Measurements from ENCODE around the gene ORC6.

DNA sequence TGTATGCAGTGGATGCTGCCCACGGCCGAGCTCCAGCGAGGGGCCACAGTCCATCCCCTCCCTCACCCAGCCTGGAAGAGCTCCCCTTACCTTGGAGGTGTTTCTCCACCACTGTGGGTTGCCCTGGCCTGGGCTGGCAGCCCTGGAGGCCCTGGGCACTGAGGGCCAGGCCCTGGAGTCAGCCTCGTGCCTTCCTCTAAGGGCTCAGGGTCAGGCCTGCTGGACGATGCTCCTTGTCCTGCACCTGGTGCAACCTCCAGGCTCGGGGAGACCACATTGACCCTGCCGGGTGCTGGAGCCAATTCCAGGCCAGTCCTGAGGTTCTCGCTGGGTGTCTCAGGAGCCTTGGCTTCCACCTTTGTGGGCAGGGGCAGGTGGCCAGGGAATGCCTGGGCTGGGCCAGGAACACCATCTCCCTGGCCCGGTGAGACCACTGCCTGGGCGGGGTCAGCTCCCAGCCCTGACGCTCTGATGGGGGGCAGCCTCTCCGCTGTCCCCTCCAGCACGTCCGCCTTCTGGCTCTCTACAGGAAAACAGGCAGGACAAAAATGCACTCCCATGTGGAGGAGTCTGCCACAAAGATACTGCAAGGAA lies 48.3 kb downstream of the ORC6 start:
- TF ChIP-seq, protein P1, sequence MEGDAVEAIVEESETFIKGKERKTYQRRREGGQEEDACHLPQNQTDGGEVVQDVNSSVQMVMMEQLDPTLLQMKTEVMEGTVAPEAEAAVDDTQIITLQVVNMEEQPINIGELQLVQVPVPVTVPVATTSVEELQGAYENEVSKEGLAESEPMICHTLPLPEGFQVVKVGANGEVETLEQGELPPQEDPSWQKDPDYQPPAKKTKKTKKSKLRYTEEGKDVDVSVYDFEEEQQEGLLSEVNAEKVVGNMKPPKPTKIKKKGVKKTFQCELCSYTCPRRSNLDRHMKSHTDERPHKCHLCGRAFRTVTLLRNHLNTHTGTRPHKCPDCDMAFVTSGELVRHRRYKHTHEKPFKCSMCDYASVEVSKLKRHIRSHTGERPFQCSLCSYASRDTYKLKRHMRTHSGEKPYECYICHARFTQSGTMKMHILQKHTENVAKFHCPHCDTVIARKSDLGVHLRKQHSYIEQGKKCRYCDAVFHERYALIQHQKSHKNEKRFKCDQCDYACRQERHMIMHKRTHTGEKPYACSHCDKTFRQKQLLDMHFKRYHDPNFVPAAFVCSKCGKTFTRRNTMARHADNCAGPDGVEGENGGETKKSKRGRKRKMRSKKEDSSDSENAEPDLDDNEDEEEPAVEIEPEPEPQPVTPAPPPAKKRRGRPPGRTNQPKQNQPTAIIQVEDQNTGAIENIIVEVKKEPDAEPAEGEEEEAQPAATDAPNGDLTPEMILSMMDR (IDR thresholded peaks at IDR 0.05): no peak
- TF ChIP-seq POLR2A (IDR thresholded peaks at IDR 0.05): no peak
- TF ChIP-seq POLR2AphosphoS5 (IDR thresholded peaks at IDR 0.05): no peak
